ENCODE data around the gene ATP13A1.
A peak's percentile ranks its signal among the peaks of the same experiment; 100 is the strongest.

DNA sequence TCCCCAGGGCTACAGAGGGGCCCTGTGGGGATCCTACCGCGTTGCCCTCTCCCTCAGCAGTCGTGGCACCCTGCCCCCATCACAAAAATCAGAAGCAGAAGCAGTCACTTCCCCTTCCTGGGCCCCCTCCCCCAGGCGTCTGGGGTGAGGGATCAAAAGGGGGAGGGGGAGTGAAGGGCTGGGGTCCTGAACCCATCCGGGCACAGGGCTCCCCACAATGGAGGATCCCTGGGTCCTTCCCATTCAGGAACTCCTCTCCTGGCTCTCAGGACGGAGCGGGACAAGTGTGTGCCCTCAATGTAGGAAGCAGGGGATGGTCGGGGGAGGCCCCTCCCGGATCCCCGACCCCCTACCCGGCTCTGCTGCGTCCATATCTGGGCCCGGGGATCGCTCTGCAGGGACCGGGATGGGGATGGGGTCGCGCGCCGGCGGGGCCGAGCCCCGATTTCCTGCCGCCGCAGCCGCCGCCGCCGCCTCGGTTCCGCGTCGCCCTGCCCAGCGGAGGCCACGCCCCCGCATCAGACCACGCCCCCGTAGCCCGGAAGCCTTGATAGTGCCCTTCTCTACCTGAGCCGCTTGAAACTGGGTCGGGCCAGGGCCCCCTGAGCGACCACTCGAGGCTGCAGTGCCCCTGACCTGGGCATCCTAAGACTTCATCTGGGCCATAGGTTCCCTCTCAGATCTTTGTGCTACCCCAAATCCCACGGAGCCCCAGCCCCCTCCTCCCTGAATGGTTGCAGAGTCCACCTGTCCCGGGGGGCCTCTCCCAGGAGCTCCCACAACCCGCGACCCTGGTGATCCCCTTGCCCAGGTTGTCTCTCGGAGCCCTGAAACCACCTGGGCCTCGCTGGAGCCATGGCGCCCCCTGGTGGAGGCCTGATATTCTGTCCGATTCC, 20.1 kb downstream of the ATP13A1 start, which contains the start of gene GMIP:
- TF ChIP-seq, protein P1, sequence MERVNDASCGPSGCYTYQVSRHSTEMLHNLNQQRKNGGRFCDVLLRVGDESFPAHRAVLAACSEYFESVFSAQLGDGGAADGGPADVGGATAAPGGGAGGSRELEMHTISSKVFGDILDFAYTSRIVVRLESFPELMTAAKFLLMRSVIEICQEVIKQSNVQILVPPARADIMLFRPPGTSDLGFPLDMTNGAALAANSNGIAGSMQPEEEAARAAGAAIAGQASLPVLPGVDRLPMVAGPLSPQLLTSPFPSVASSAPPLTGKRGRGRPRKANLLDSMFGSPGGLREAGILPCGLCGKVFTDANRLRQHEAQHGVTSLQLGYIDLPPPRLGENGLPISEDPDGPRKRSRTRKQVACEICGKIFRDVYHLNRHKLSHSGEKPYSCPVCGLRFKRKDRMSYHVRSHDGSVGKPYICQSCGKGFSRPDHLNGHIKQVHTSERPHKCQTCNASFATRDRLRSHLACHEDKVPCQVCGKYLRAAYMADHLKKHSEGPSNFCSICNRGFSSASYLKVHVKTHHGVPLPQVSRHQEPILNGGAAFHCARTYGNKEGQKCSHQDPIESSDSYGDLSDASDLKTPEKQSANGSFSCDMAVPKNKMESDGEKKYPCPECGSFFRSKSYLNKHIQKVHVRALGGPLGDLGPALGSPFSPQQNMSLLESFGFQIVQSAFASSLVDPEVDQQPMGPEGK (CRISPR knock-in tag; IDR thresholded peaks at IDR 0.05; ENCODE audit: borderline replicate concordance): no peak
- TF ChIP-seq ZFP3 (CRISPR knock-in tag; IDR thresholded peaks at IDR 0.05) (no peak), TCF4 (CRISPR knock-in tag; IDR thresholded peaks at IDR 0.05; ENCODE audit: borderline replicate concordance) (no peak), RARB (CRISPR knock-in tag; IDR thresholded peaks at IDR 0.05) (no peak), ZC3H10 (CRISPR knock-in tag; IDR thresholded peaks at IDR 0.05) (no peak), ZNF565 (CRISPR knock-in tag; conservative IDR thresholded peaks at IDR 0.05; ENCODE audit: low read depth) (no peak), ARNTL (CRISPR knock-in tag; IDR thresholded peaks at IDR 0.05; ENCODE audit: borderline replicate concordance, low read depth) (no peak), TOX (CRISPR knock-in tag; IDR thresholded peaks at IDR 0.05; ENCODE audit: borderline replicate concordance) (no peak), ESRRG (CRISPR knock-in tag; IDR thresholded peaks at IDR 0.05) (no peak; the same call in 1 of the 2 replicates), SNAI2 (CRISPR knock-in tag; IDR thresholded peaks at IDR 0.05) (no peak), ZNF8 (CRISPR knock-in tag; IDR thresholded peaks at IDR 0.05) (no peak)
- TF ChIP-seq, protein P2, sequence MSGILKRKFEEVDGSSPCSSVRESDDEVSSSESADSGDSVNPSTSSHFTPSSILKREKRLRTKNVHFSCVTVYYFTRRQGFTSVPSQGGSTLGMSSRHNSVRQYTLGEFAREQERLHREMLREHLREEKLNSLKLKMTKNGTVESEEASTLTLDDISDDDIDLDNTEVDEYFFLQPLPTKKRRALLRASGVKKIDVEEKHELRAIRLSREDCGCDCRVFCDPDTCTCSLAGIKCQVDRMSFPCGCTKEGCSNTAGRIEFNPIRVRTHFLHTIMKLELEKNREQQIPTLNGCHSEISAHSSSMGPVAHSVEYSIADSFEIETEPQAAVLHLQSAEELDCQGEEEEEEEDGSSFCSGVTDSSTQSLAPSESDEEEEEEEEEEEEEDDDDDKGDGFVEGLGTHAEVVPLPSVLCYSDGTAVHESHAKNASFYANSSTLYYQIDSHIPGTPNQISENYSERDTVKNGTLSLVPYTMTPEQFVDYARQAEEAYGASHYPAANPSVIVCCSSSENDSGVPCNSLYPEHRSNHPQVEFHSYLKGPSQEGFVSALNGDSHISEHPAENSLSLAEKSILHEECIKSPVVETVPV (CRISPR knock-in tag; IDR thresholded peaks at IDR 0.05): 0 out of 2 replicates have a peak, but pooled peaks have one; percentile 33
- TF ChIP-seq, protein P3, sequence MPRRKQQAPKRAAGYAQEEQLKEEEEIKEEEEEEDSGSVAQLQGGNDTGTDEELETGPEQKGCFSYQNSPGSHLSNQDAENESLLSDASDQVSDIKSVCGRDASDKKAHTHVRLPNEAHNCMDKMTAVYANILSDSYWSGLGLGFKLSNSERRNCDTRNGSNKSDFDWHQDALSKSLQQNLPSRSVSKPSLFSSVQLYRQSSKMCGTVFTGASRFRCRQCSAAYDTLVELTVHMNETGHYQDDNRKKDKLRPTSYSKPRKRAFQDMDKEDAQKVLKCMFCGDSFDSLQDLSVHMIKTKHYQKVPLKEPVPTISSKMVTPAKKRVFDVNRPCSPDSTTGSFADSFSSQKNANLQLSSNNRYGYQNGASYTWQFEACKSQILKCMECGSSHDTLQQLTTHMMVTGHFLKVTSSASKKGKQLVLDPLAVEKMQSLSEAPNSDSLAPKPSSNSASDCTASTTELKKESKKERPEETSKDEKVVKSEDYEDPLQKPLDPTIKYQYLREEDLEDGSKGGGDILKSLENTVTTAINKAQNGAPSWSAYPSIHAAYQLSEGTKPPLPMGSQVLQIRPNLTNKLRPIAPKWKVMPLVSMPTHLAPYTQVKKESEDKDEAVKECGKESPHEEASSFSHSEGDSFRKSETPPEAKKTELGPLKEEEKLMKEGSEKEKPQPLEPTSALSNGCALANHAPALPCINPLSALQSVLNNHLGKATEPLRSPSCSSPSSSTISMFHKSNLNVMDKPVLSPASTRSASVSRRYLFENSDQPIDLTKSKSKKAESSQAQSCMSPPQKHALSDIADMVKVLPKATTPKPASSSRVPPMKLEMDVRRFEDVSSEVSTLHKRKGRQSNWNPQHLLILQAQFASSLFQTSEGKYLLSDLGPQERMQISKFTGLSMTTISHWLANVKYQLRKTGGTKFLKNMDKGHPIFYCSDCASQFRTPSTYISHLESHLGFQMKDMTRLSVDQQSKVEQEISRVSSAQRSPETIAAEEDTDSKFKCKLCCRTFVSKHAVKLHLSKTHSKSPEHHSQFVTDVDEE (CRISPR knock-in tag; IDR thresholded peaks at IDR 0.05): no peak
- TF ChIP-seq, protein P4, sequence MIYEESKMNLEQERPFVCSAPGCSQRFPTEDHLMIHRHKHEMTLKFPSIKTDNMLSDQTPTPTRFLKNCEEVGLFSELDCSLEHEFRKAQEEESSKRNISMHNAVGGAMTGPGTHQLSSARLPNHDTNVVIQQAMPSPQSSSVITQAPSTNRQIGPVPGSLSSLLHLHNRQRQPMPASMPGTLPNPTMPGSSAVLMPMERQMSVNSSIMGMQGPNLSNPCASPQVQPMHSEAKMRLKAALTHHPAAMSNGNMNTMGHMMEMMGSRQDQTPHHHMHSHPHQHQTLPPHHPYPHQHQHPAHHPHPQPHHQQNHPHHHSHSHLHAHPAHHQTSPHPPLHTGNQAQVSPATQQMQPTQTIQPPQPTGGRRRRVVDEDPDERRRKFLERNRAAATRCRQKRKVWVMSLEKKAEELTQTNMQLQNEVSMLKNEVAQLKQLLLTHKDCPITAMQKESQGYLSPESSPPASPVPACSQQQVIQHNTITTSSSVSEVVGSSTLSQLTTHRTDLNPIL (CRISPR knock-in tag; IDR thresholded peaks at IDR 0.05; ENCODE audit: low read depth): no peak
